H9 (cell line): Measurements from ENCODE around the gene MISP3. TPM values are rescaled to one million over a fixed set of nuclear protein-coding genes. Genes with fewer than 3 reads are reported as not detected.

ENCODE experiments used
- DNase-seq: peaks from one replicate; pipeline ENCODE4 v3.0.0-alpha.2; 2017
- H2AFZ ChIP-seq: one replicate; pipeline ENCODE4 v1.6.1; 2013; ENCODE audit warnings: mild to moderate bottlenecking, low read length, control low read depth, moderate library complexity
- H2AK5ac ChIP-seq: 2 replicates; pipeline ENCODE4 v1.6.1; 2013; ENCODE audit warnings: low read length, control low read depth, mixed read lengths; ENCODE audit not compliant: insufficient read length
- H2BK120ac ChIP-seq: one replicate; pipeline ENCODE4 v1.6.1; 2013; ENCODE audit warnings: low read depth, mild to moderate bottlenecking, low read length, control low read depth, inconsistent platforms; ENCODE audit not compliant: poor library complexity, severe bottlenecking
- H2BK12ac ChIP-seq: 2 replicates; pipeline ENCODE4 v1.6.1; 2013; ENCODE audit warnings: low read length, control low read depth, mixed read lengths, low read depth; ENCODE audit not compliant: insufficient read length
- H2BK15ac ChIP-seq: 2 replicates; pipeline ENCODE4 v1.6.1; 2013; ENCODE audit warnings: low read depth, low read length, control low read depth
- H2BK20ac ChIP-seq: one replicate; pipeline ENCODE4 v1.6.1; 2013; ENCODE audit warnings: low read depth, mild to moderate bottlenecking, low read length, control low read depth, inconsistent platforms; ENCODE audit not compliant: poor library complexity, severe bottlenecking
- H2BK5ac ChIP-seq: 2 replicates; pipeline ENCODE4 v1.6.1; 2013; ENCODE audit warnings: low read length, control low read depth, mixed read lengths; ENCODE audit not compliant: insufficient read length
- H3K14ac ChIP-seq: 2 replicates; pipeline ENCODE4 v1.6.1; 2013; ENCODE audit warnings: low read length, control low read depth; ENCODE audit not compliant: insufficient read depth
- H3K18ac ChIP-seq: 2 replicates; pipeline ENCODE4 v1.6.1; 2013; ENCODE audit warnings: low read depth, mild to moderate bottlenecking, mixed read lengths, low read length, control low read depth; ENCODE audit not compliant: insufficient read length
- H3K23ac ChIP-seq: 2 replicates; pipeline ENCODE4 v1.6.1; 2013; ENCODE audit warnings: low read length, control low read depth, mixed read lengths, low read depth; ENCODE audit not compliant: insufficient read length
- H3K23me2 ChIP-seq: 2 replicates; pipeline ENCODE4 v1.6.1; 2013; ENCODE audit warnings: low read depth, mild to moderate bottlenecking, mixed read lengths, low read length, control low read depth; ENCODE audit not compliant: insufficient read length, poor library complexity, severe bottlenecking
- H3K27ac ChIP-seq: 2 replicates; pipeline ENCODE4 v1.5.1; 2013; ENCODE audit warnings: low read length, control low read depth, mixed read lengths, low read depth; ENCODE audit not compliant: insufficient read length
- H3K27me3 ChIP-seq: 2 replicates; pipeline ENCODE4 v1.6.1; 2013; ENCODE audit warnings: low read length, control low read depth, inconsistent platforms; ENCODE audit not compliant: insufficient read depth
- H3K4ac ChIP-seq: 2 replicates; pipeline ENCODE4 v1.6.1; 2013; ENCODE audit warnings: low read depth, mild to moderate bottlenecking, control low read depth, inconsistent platforms, low read length, moderate library complexity
- H3K4me1 ChIP-seq: 2 replicates; pipeline ENCODE4 v1.6.1; 2013; ENCODE audit warnings: low read length, control low read depth, inconsistent platforms; ENCODE audit not compliant: insufficient read depth
- H3K4me2 ChIP-seq: 2 replicates; pipeline ENCODE4 v1.6.1; 2013; ENCODE audit warnings: low read length, control low read depth, mixed read lengths; ENCODE audit not compliant: insufficient read length, insufficient read depth
- H3K56ac ChIP-seq: 2 replicates; pipeline ENCODE4 v1.6.1; 2013; ENCODE audit warnings: low read depth, mild to moderate bottlenecking, mixed read lengths, low read length, control low read depth; ENCODE audit not compliant: insufficient read length
- H3K79me1 ChIP-seq: 2 replicates; pipeline ENCODE4 v1.6.1; 2013; ENCODE audit warnings: low read depth, mild to moderate bottlenecking, moderate library complexity, low read length, control low read depth, inconsistent platforms; ENCODE audit not compliant: insufficient read depth, poor library complexity, severe bottlenecking
- H3K79me2 ChIP-seq: 2 replicates; pipeline ENCODE4 v1.6.1; 2013; ENCODE audit warnings: low read length, control low read depth, inconsistent platforms; ENCODE audit not compliant: insufficient read depth
- H3K9ac ChIP-seq: 2 replicates; pipeline ENCODE4 v1.6.1; 2013; ENCODE audit warnings: low read length, control low read depth, mixed read lengths; ENCODE audit not compliant: insufficient read length; ENCODE audit errors: extremely low read depth
- H3K9me3 ChIP-seq: one replicate; pipeline ENCODE4 v1.6.1; 2013; ENCODE audit warnings: low read depth, low read length, inconsistent platforms; ENCODE audit not compliant: control insufficient read depth
- H3T11ph ChIP-seq: one replicate; pipeline ENCODE4 v1.6.1; 2013; ENCODE audit warnings: mild to moderate bottlenecking, low read length, control low read depth, inconsistent platforms
- H4K20me1 ChIP-seq: one replicate; pipeline ENCODE4 v1.6.1; 2013; ENCODE audit not compliant: control insufficient read depth, insufficient read length, insufficient read depth
- H4K5ac ChIP-seq: 2 replicates; pipeline ENCODE4 v1.6.1; 2013; ENCODE audit warnings: low read depth, mild to moderate bottlenecking, mixed read lengths, low read length, control low read depth; ENCODE audit not compliant: insufficient read length
- H4K8ac ChIP-seq: replicated peaks from 2 replicates; pipeline ENCODE4 v1.6.1; 2013; ENCODE audit warnings: low read length, control low read depth, mixed read lengths, low read depth; ENCODE audit not compliant: insufficient read length
- H4K91ac ChIP-seq: 2 replicates; pipeline ENCODE4 v1.6.1; 2013; ENCODE audit warnings: low read depth, mild to moderate bottlenecking, moderate library complexity, mixed read lengths, low read length, control low read depth; ENCODE audit not compliant: insufficient read length
- H3K27ac Mint-ChIP-seq, 3 experiments: 2 replicates in 2 of 3; 3 replicates in 1 of 3; pipeline ENCODE4 v1.8.0; 2020 to 2021; ENCODE audit warnings: mixed read lengths in 3 of 3, mild to moderate bottlenecking in 1 of 3, moderate library complexity in 1 of 3
- H3K27me3 Mint-ChIP-seq: 2 replicates; pipeline ENCODE4 v1.8.0; 2021; ENCODE audit warnings: low read depth, mild to moderate bottlenecking, moderate library complexity, mixed read lengths
- H3K36me3 Mint-ChIP-seq, 3 experiments: 2 replicates in 2 of 3; 3 replicates in 1 of 3; pipeline ENCODE4 v1.8.0; 2020 to 2021; ENCODE audit warnings: low read depth in 3 of 3, mixed read lengths in 3 of 3; ENCODE audit not compliant: insufficient read depth in 1 of 3
- H3K4me1 Mint-ChIP-seq, 2 experiments: 2 replicates each; pipeline ENCODE4 v1.8.0; 2020; ENCODE audit warnings: mixed read lengths in 2 of 2
- H3K4me3 Mint-ChIP-seq, 2 experiments: 2 replicates in 1 of 2; 3 replicates in 1 of 2; pipeline ENCODE4 v1.8.0; 2020 to 2021; ENCODE audit warnings: mild to moderate bottlenecking in 2 of 2, mixed read lengths in 2 of 2, moderate library complexity in 1 of 2
- H3K9me3 Mint-ChIP-seq, 2 experiments: 2 replicates in 1 of 2; 3 replicates in 1 of 2; pipeline ENCODE4 v1.8.0; 2020; ENCODE audit warnings: mild to moderate bottlenecking in 2 of 2, mixed read lengths in 2 of 2, moderate library complexity in 1 of 2
- WGBS: extraction: QIAGEN DNeasy Blood & Tissue Kit; methylation state at CpG from one replicate; pipeline ENCODE4 v1.1.7; 2013; ENCODE audit warnings: missing lambda C conversion rate, low lambda C conversion rate, mixed read lengths; ENCODE audit not compliant: insufficient read length; ENCODE audit errors: extremely low coverage; 5-methylcytosine and 5-hydroxymethylcytosine counted together
- total RNA-seq: library from RNA; stranded (reverse); gene quantifications from 2 replicates; pipeline ENCODE4 v1.2.1, GENCODE V29; 2021
- TF ChIP-seq, protein P1 (sequence below): fragments of 200-600 bp; sonication (generic); conservative IDR thresholded peaks from 3 replicates; pipeline ENCODE4 v1.8.0; 2021; ENCODE audit warnings: antibody characterized with exemption, mild to moderate bottlenecking

The MISP3 gene
- total RNA-seq, 1 experiment from 2014 or later: 0.26 TPM

DNA sequence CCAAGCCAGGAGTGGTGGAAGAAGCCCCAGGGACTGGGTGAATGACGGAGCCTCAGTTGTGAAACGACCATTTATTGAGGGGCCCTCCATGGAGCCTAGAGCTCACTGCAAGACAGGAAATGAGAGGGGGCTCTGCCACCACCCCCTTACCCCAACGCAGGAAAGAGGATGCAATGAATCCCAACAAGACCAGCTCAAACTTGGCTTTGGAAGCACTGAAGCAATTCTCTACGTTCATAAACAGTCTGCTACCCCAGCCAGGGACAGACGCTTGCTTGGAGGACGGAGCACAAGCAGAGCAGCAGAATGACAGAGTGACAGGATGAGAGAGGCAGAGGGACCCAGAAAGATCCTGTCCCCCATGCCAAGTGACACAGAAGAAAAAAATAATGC, 43.9 kb downstream of the MISP3 start:
- Histone ChIP-seq H4K8ac (no peak overlapping the region), H3K9me3 (no peaks in the 10 kb centered on the region), H3K23me2 (peaks cover 16% of the 10 kb centered on the region), H4K5ac (no peak overlapping the region), H4K20me1 (no peaks in the 10 kb centered on the region), H3K4ac (no peak overlapping the region), H2BK5ac (no peak overlapping the region), H3K4me2 (peak overlapping the region; percentile 69), H2BK12ac (no peak overlapping the region), H3K56ac (no peak overlapping the region), H3K4me1 (peaks cover 9% of the 10 kb centered on the region; the same call in 1 of the 2 replicates), H3K79me2 (peaks cover 2% of the 10 kb centered on the region; the same call in 1 of the 2 replicates), H3K27ac (no peak overlapping the region), H3K23ac (no peak overlapping the region), H4K91ac (no peak overlapping the region), H2BK120ac (no peak overlapping the region), H3T11ph (no peak overlapping the region), H2AFZ (no peak overlapping the region), H3K18ac (no peak overlapping the region), H3K79me1 (no peaks in the 10 kb centered on the region), H3K9ac (peak overlapping the region; percentile 46), H2BK15ac (no peak overlapping the region), H3K14ac (no peak overlapping the region), H2AK5ac (no peak overlapping the region), H2BK20ac (no peak overlapping the region), H3K27me3 (no peaks in the 10 kb centered on the region; the same call in 1 of the 2 replicates)
- Mint-ChIP-seq H3K36me3 (peaks cover 4 to 16% (median 11%) of the 10 kb centered on the region in 3 experiments), H3K4me1 (peaks cover 40 to 44% of the 10 kb centered on the region in 2 experiments), H3K4me3 (peak overlapping the region; percentile 78 to 83), H3K27me3 (peaks cover 2% of the 10 kb centered on the region; the same call in 1 of the 2 replicates), H3K9me3 (no peaks in the 10 kb centered on the region), H3K27ac (no peak overlapping the region)
- TF ChIP-seq, protein P1, sequence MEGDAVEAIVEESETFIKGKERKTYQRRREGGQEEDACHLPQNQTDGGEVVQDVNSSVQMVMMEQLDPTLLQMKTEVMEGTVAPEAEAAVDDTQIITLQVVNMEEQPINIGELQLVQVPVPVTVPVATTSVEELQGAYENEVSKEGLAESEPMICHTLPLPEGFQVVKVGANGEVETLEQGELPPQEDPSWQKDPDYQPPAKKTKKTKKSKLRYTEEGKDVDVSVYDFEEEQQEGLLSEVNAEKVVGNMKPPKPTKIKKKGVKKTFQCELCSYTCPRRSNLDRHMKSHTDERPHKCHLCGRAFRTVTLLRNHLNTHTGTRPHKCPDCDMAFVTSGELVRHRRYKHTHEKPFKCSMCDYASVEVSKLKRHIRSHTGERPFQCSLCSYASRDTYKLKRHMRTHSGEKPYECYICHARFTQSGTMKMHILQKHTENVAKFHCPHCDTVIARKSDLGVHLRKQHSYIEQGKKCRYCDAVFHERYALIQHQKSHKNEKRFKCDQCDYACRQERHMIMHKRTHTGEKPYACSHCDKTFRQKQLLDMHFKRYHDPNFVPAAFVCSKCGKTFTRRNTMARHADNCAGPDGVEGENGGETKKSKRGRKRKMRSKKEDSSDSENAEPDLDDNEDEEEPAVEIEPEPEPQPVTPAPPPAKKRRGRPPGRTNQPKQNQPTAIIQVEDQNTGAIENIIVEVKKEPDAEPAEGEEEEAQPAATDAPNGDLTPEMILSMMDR: no peak
- DNase-seq: no peak
- no CpG with 5 or more reads among the region's 6 CpGs for WGBS
